Suprapubic skin (tissue), 3 donors: ENCODE results near the gene HMCES.

Source experiments
- CTCF ChIP-seq, 2 donors: fragments of 200-600 bp in 1 of 2; fragments of 450-650 bp in 1 of 2; sonication (generic) in 1 of 2; IDR thresholded peaks; one replicate each; pipeline ENCODE4 v1.5.1; 2016 to 2019; ENCODE audit warnings: antibody characterized with exemption in 2 of 2, mild to moderate bottlenecking in 1 of 2, moderate library complexity in 1 of 2
- POLR2AphosphoS5 ChIP-seq, 3 donors: sonication (generic); formaldehyde crosslinking; IDR thresholded peaks; one replicate each; pipeline ENCODE4 v1.6.1; 2017; ENCODE audit warnings: antibody characterized with exemption in 3 of 3

GRCh38 chr3:129347458-129347845 lies 68.8 kb downstream of the HMCES start:
- TF ChIP-seq CTCF (IDR thresholded peaks at IDR 0.05) (no peak), POLR2AphosphoS5 (IDR thresholded peaks at IDR 0.05) (no peak)
